Testis (tissue), 3 donors: ENCODE results near the gene STRN4. TPM values are rescaled to one million over a fixed set of nuclear protein-coding genes. Genes with fewer than 3 reads are reported as not detected.

Experiments
- DNase-seq: peaks from one replicate; pipeline ENCODE4 v3.0.0-alpha.2; 2019
- H3K27ac ChIP-seq, 2 donors: fragments of 200-600 bp; sonication (generic); one replicate each; pipeline ENCODE4 v1.5.1; 2019
- H3K27me3 ChIP-seq: fragments of 200-600 bp; sonication (generic); one replicate; pipeline ENCODE4 v1.5.1; 2019
- H3K36me3 ChIP-seq: fragments of 200-600 bp; sonication (generic); one replicate; pipeline ENCODE4 v1.5.1; 2017; ENCODE audit warnings: low read depth; ENCODE audit errors: missing control alignments
- H3K4me1 ChIP-seq: fragments of 200-600 bp; sonication (generic); one replicate; pipeline ENCODE4 v1.5.1; 2019
- H3K4me3 ChIP-seq, 2 donors: fragments of 200-600 bp; sonication (generic); one replicate each; pipeline ENCODE4 v1.5.1; 2017 to 2019
- H3K9me3 ChIP-seq: fragments of 200-600 bp; sonication (generic); one replicate; pipeline ENCODE4 v1.5.1; 2017
- CTCF ChIP-seq, 3 experiments: fragments of 450-650 bp in 2 of 3; fragments of 200-600 bp in 1 of 3; sonication (generic) in 1 of 3; IDR thresholded peaks; one replicate each; pipeline ENCODE4 v1.5.1; 2016 to 2019; ENCODE audit warnings: antibody characterized with exemption in 3 of 3, mild to moderate bottlenecking in 2 of 3, moderate library complexity in 1 of 3
- POLR2A ChIP-seq: fragments of 450-650 bp; IDR thresholded peaks from one replicate; pipeline ENCODE4 v1.6.1; 2017; ENCODE audit warnings: antibody characterized with exemption, mild to moderate bottlenecking, moderate library complexity
- WGBS, 2 donors: methylation state at CpG; one replicate each; pipeline ENCODE4 v1.1.5; 2018; 5-methylcytosine and 5-hydroxymethylcytosine counted together
- intact Hi-C: fragments of 100-400 bp; cut with DNase I; formaldehyde crosslinking; loops from one replicate; pipeline ENCODE4 v1.15.1; 2023; ENCODE audit warnings: low total_unique reads
- polyA plus RNA-seq: library from polyadenylated mRNA; stranded (reverse); fragments of 350-450 nt; fragmentation: Illumina TruSeq; extraction: RNeasy Lipid Tissue Mini Kit (QIAGEN cat#74804); gene quantifications from one replicate; pipeline ENCODE4 v1.2.3, GENCODE V29; 2014; ENCODE audit warnings: low read depth, low replicate concordance; ENCODE audit not compliant: insufficient read depth
- total RNA-seq, 2 donors: library from RNA; depleted of rRNA; stranded (reverse); fragments of >200 nt; gene quantifications; one replicate each; pipeline ENCODE4 v1.2.3, GENCODE V29; 2016

Gene STRN4
- total and polyA plus RNA-seq, 3 donors from 2014 or later, result 213 to 308 (median 229) TPM

DNA sequence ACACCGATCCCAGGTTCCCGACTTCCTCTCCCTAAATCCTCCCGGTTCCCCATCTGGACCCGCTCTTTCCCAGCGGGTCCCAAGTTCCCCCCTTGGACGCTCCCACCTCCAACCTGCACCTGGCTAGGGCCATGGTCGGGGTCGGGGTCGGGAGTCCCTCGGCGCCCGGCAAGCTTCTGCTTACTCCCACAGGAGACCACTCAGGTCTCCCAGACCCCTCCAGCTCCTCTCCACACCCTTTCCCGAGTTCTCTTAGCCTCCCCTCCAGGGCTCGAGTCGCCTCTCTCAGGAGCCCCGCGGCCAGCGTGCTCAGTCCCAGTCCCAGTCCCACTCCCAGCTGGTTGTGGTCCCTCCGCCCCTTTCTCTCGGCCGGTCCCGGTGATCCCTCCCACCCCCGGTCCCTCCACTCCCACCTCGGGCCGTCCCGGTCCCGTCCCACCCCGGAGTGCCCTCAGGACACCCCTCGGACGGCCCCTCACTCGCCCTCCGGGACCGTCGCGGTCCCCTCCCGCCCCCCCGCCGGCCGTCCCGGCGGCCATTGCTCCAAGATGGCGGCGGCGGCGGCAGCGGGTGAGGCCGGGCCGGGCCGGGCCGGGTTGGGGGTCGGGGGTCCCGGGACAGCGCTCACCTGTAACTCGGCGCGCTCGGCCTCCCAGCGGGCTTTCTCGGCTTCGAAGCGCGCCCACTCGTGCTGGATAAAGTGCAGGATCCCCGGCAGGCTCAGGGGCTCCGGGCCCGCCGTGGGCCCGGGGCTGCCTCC lies 549 bp downstream of the STRN4 start, which contains the start of gene FKRP:
FKRP (plus strand) TSS at position 537 of the 760 bp plus-strand sequence. CDS start 9,394 bp downstream, outside the sequence.
- DNase-seq, result no peak
- TF ChIP-seq POLR2A (no peak), CTCF (IDR thresholded peaks at IDR 0.05) (no peak)
- intact Hi-C loops, result no loop called here
- 1% methylated on average over 15 to 55 of the region's 68 CpGs for whole genome bisulfite sequencing, 2 donors
- Histone ChIP-seq H3K4me1 (peaks cover 23% of the 10 kb centered on the region), H3K27me3 (no peaks in the 10 kb centered on the region), H3K4me3 (peak within 1 kb of the TSS; percentile 95 to 97), H3K36me3 (no peaks in the 10 kb centered on the region), H3K9me3 (no peaks in the 10 kb centered on the region), H3K27ac (peak within 1 kb of the TSS; percentile 92 to 97)

DNA sequence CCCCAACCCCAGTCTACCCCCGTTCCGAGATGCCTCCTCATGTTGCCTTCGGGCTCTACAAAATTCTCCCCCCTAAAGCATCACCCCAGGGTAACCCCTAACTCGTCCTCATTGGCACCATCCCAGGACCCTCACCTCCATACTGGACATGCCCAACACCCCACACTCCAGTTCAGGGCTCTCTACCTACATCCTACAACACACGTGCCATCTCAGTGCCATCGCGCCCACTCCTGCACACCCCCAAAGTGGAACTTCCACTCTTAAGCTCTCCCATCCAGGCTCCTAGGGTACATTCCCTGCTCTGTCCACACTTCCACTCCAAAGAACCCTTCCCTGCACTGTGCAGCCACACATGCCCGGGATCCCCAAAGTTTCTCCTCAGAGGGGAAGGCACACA lies 1.2 kb downstream of the STRN4 start:
- no peaks in the 10 kb centered on the region for H3K27me3 ChIP-seq
- no peaks in the 10 kb centered on the region for H3K36me3 ChIP-seq
- H3K4me3 ChIP-seq, result peak overlapping the region; percentile 95 to 97
- H3K27ac ChIP-seq, result peak overlapping the region; percentile 92 to 97
- no peaks in the 10 kb centered on the region for H3K9me3 ChIP-seq
- TF ChIP-seq POLR2A, result no peak
- no peak for TF ChIP-seq CTCF (IDR thresholded peaks at IDR 0.05)
- DNase-seq, result no peak
- WGBS, 2 donors, result 7 to 24% methylated on average over 8 of the region's 8 CpGs
- H3K4me1 ChIP-seq, result peaks cover 23% of the 10 kb centered on the region
- intact Hi-C loops, result no loop called here

DNA sequence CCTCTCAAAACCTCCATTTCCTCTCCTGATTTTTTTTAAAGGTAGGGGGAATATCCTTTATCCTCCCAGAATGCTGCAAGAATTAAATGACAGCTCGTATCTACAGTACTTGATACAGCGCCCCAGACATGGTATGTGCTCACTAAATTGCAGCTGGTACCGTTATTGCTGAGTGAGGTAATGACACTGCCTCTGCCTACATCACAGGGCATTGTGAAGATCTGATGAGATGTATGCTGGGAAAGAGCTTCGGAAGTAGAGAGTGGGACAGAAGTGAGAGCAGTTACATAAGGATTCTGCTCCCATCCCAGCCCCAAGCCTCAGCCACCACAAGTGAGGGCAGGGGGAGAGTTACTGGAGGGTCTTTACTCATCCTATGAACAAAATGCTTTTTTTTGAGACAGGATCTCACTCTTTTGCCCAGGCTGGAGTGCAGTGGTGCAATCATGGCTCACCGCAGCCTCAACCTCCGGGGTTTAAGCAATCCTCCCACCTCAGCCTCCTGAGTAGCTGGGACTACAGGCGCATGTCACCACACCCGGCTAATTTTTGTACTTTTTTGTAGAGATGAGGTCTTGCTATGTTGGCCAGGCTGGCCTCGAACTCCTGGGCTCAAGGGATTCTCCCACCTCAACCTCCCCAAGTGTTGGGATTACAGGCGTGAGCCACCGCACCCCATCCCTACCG lies 2.1 kb downstream of the STRN4 start:
- 75 to 78% methylated on average over 12 of the region's 12 CpGs for WGBS, 2 donors
- DNase-seq, result no peak
- Histone ChIP-seq H3K27me3 (no peaks in the 10 kb centered on the region), H3K4me1 (peaks cover 27% of the 10 kb centered on the region), H3K36me3 (no peaks in the 10 kb centered on the region), H3K9me3 (no peaks in the 10 kb centered on the region), H3K27ac (no peak overlapping the region), H3K4me3 (no peak overlapping the region)
- no peak for TF ChIP-seq CTCF (IDR thresholded peaks at IDR 0.05)
- TF ChIP-seq POLR2A, result no peak
- intact Hi-C loops, result no loop called here

DNA sequence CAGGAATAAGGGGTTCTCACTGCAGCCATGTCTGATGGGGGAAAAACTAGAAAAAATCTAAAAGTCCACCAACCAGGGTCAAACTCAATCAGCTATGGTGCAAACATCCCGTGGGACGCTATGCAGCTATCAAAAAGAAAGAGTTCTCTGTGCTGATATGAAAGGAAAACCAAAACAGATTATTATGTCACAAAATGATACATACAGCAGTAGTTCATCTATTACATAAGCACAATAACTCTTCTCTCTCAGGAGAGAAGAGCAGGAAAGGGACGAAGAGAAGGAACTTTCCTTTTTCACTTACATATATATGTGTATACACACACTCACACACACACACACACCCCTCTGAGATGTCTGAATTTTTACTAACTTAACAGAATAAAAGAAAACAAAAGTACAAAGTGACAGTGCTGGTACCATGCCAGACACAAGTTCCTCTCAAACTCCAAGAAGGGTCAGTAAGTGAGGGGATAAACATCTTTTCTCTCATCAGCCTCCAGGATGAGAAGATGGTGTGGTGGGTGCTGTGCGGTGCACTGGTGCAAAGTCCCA lies 3.2 kb downstream of the STRN4 start:
- Histone ChIP-seq H3K36me3 (no peaks in the 10 kb centered on the region), H3K9me3 (no peaks in the 10 kb centered on the region), H3K4me3 (no peak overlapping the region), H3K27me3 (no peaks in the 10 kb centered on the region), H3K27ac (no peak overlapping the region), H3K4me1 (peaks cover 29% of the 10 kb centered on the region)
- TF ChIP-seq CTCF (IDR thresholded peaks at IDR 0.05), result no peak
- TF ChIP-seq POLR2A, result no peak
- intact Hi-C loops, result no loop called here
- no peak for DNase-seq
- WGBS, 2 donors, result 47 to 62% methylated on average over 4 of the region's 4 CpGs
